ENCODE measurements around the gene MZT2B.
"Not testable (repeated sequence)": the region's sequence is repeated elsewhere in the genome, so short reads cannot be mapped to it uniquely, and the experiment has no call there.

MZT2B gene

DNA sequence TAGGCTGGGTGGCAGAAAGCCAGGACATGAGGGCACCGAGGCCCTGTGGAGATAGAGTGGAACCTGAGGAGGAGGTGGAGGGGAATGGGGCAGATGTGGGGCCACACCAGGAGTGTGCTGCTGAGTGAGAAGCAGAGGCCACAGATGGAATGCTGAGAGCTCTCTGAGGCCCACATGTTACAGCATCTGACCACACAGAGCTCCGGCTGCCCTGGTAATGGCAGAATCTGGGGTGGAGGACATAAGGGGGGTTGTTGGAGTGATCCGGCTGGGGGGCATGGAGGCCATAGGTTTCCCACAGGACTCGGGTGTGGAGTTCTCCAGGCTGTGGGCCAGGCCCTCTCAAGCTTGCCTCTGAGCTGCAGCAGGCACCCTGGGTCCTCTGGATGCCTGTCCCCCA lies 3.8 kb downstream of the MZT2B start:
- Histone ChIP-seq H3K36me3 (ENCODE audit: insufficient read depth) (no peaks in the 10 kb centered on the region), H3K79me2 (ENCODE audit: insufficient read depth, low read depth) (peaks cover 27% of the 10 kb centered on the region), H4K20me1 (ENCODE audit: insufficient read depth) (no peaks in the 10 kb centered on the region), H3K27me3 (ENCODE audit: insufficient read depth, low read depth) (no peaks in the 10 kb centered on the region), H2AFZ (ENCODE audit: low read depth) (no peak overlapping the region), H3K9ac (no peak overlapping the region), H3K4me1 (ENCODE audit: low read depth, poor library complexity, severe bottlenecking) (no peaks in the 10 kb centered on the region), H3K4me2 (no peak overlapping the region), H3K4me3 (IDR thresholded peaks at IDR 0.05; ENCODE audit: insufficient read depth, low read depth, low read length) (no peak overlapping the region), H3K27ac (no peak overlapping the region)
- TF ChIP-seq, protein P1, sequence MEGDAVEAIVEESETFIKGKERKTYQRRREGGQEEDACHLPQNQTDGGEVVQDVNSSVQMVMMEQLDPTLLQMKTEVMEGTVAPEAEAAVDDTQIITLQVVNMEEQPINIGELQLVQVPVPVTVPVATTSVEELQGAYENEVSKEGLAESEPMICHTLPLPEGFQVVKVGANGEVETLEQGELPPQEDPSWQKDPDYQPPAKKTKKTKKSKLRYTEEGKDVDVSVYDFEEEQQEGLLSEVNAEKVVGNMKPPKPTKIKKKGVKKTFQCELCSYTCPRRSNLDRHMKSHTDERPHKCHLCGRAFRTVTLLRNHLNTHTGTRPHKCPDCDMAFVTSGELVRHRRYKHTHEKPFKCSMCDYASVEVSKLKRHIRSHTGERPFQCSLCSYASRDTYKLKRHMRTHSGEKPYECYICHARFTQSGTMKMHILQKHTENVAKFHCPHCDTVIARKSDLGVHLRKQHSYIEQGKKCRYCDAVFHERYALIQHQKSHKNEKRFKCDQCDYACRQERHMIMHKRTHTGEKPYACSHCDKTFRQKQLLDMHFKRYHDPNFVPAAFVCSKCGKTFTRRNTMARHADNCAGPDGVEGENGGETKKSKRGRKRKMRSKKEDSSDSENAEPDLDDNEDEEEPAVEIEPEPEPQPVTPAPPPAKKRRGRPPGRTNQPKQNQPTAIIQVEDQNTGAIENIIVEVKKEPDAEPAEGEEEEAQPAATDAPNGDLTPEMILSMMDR (conservative IDR thresholded peaks at IDR 0.05; ENCODE audit: low read depth, low read length) = no peak

DNA sequence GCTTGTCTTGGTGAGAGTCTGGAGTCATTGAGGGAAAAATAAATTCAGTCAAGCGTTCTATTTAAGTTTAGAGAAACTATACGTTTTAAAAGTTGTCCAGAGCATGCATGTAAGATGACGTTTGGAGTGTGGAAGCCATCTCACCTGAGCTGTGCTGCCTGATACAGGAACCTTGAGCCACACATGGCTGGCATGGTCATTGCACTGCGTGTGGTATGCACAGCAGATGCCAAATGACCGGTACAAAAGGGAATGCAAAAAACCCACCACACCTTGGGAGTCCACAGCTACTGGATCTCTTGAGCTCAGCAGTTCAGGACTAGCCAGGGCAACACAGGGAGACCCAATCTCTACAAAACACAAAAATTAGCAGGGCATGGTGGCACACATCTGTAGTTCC lies 4.3 kb downstream of the MZT2B start:
- no peaks in the 10 kb centered on the region for H3K4me1 ChIP-seq (ENCODE audit: low read depth, poor library complexity, severe bottlenecking)
- no peaks in the 10 kb centered on the region for H3K36me3 ChIP-seq (ENCODE audit: insufficient read depth)
- H3K4me2 ChIP-seq = no peak overlapping the region
- H3K79me2 ChIP-seq (ENCODE audit: insufficient read depth, low read depth) = peaks cover 23% of the 10 kb centered on the region
- no peaks in the 10 kb centered on the region for H4K20me1 ChIP-seq (ENCODE audit: insufficient read depth)
- TF ChIP-seq, protein P1 (conservative IDR thresholded peaks at IDR 0.05; ENCODE audit: low read depth, low read length) = no peak
- no peak overlapping the region for H3K9ac ChIP-seq
- no peak overlapping the region for H3K4me3 ChIP-seq (IDR thresholded peaks at IDR 0.05; ENCODE audit: insufficient read depth, low read depth, low read length)
- no peaks in the 10 kb centered on the region for H3K27me3 ChIP-seq (ENCODE audit: insufficient read depth, low read depth)
- no peak overlapping the region for H3K27ac ChIP-seq
- no peak overlapping the region for H2AFZ ChIP-seq (ENCODE audit: low read depth)

DNA sequence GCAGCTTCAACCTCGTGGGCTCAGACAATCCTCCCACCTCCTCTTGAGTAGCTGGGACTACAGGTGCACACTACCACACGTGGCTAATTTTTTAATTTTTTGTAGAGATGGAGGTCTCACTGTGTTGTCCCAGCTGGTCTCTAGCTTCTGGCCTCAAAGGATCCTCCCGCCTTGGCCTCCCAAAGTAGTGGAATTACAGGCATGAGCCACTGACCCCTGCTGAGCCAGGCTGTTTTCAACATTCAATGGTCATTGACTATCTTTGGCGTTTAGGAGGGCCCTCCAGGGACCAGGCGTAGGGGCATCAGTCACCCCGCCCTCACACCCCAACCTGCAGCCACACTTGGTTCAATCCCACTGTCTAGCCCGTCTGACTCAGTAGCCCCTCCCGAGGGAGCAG lies 5.2 kb downstream of the MZT2B start:
- Histone ChIP-seq H3K36me3 (ENCODE audit: insufficient read depth) (no peaks in the 10 kb centered on the region), H4K20me1 (ENCODE audit: insufficient read depth) (no peaks in the 10 kb centered on the region), H3K4me1 (ENCODE audit: low read depth, poor library complexity, severe bottlenecking) (no peaks in the 10 kb centered on the region), H3K27ac (no peak overlapping the region), H3K4me2 (no peak overlapping the region), H2AFZ (ENCODE audit: low read depth) (no peak overlapping the region), H3K27me3 (ENCODE audit: insufficient read depth, low read depth) (no peaks in the 10 kb centered on the region), H3K9ac (no peak overlapping the region), H3K4me3 (IDR thresholded peaks at IDR 0.05; ENCODE audit: insufficient read depth, low read depth, low read length) (no peak overlapping the region), H3K79me2 (ENCODE audit: insufficient read depth, low read depth) (peaks cover 23% of the 10 kb centered on the region)
- TF ChIP-seq, protein P1 (conservative IDR thresholded peaks at IDR 0.05; ENCODE audit: low read depth, low read length) = no peak

DNA sequence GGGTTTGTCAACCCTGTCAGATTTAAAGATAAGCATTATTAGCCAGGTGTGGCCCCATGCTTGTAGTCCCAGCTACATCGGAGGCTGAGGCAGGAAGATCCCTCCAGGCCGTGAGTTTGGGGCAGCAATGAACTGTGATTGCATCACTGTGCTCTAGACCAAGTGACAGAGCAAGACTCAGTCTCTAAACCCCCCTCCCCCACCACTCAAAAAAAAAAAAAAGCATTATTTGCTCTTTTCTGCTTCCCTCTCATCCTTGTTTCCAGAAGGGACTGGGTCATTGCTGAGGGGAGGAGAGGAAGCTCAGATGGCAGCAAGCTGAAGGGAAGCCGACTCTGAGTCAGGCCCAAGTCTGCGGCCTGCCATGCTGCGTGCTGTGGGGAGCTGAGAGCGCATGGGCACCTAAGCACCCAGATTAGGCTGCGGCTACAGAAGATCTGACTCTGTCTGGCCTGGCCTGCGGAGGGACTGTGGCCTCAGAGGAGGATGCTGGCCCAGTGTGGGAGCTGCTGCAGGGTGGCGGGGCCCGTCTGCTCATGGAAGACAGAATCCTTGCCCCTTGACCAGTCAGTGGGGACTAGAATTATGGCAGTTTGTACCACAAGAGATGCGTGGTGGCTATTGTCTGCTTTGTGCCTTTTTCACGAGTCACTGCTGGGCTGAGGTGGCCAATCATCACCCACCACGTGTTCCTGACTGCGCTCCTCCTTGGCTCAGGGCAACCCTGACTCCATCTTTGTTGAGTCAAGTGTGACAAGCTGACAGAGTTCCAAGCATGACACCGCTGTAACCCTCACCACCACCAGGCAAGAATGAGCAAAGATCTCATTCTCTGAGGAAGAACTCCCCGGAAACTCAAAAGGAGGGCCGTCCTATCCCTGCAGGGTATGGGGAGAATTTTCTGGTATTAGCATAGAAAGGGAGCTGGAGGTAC lies 6.1 kb downstream of the MZT2B start:
- H2AFZ ChIP-seq (ENCODE audit: low read depth); H3K27ac ChIP-seq; H3K9ac ChIP-seq; H3K4me1 ChIP-seq (ENCODE audit: low read depth, poor library complexity, severe bottlenecking); H3K36me3 ChIP-seq (ENCODE audit: insufficient read depth); H3K27me3 ChIP-seq (ENCODE audit: insufficient read depth, low read depth); H3K4me2 ChIP-seq; H4K20me1 ChIP-seq (ENCODE audit: insufficient read depth); H3K4me3 ChIP-seq (IDR thresholded peaks at IDR 0.05; ENCODE audit: insufficient read depth, low read depth, low read length): not testable (repeated sequence)
- peaks cover 18% of the 10 kb centered on the region for H3K79me2 ChIP-seq (ENCODE audit: insufficient read depth, low read depth)

DNA sequence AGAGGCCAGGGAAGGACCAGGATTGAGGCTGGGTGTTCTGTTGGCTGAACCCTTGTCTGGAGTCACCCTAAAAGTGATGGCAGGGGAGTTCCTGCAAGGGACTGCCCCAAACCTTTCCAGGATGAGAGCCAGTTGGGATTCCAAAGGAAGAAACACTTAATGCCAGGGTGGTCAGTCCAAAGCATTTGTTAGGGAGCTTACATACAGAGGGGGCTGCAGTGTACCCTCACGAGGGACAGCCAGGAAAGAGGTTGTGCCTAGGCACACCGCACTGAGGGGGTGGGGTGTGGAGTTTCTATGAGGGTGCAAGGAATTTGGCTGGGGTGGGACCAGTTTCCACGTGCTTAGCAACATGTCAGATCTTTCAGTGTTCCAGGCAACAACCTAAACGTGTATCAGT lies 6.9 kb downstream of the MZT2B start:
- not testable (repeated sequence) for H3K4me3 ChIP-seq (IDR thresholded peaks at IDR 0.05; ENCODE audit: insufficient read depth, low read depth, low read length); H3K9ac ChIP-seq; H3K27me3 ChIP-seq (ENCODE audit: insufficient read depth, low read depth); H2AFZ ChIP-seq (ENCODE audit: low read depth); H3K4me2 ChIP-seq; H3K27ac ChIP-seq; H4K20me1 ChIP-seq (ENCODE audit: insufficient read depth); H3K4me1 ChIP-seq (ENCODE audit: low read depth, poor library complexity, severe bottlenecking); H3K79me2 ChIP-seq (ENCODE audit: insufficient read depth, low read depth); H3K36me3 ChIP-seq (ENCODE audit: insufficient read depth)

Data from KMS-11 (cell line).